ENCODE measurements around the gene SCN1A.
"Not testable (repeated sequence)": the region's sequence is repeated elsewhere in the genome, so short reads cannot be mapped to it uniquely, and the experiment has no call there.

The SCN1A gene

DNA sequence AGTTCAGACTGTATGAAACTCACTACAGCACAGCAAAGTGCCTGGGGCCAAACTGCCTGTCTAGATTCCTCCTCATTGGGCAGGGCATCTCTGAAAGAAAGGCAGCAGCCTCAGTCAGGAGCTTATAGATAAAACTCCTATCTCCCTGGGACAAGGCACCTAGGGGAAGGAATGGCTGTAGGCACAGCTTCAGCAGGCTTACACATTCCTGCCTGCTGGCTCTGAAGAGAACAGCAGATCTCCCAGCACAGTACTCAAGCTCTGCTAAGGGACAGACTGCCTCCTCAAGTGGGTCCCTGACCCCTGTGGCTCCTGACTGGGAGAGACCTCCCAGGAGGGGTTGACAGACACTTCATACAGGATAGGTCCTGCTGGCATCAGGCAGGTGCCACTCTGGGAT, 155.7 kb downstream of the SCN1A start:
- DNase-seq (ENCODE audit: low read depth in 2 of 2) = not testable (repeated sequence)

DNA sequence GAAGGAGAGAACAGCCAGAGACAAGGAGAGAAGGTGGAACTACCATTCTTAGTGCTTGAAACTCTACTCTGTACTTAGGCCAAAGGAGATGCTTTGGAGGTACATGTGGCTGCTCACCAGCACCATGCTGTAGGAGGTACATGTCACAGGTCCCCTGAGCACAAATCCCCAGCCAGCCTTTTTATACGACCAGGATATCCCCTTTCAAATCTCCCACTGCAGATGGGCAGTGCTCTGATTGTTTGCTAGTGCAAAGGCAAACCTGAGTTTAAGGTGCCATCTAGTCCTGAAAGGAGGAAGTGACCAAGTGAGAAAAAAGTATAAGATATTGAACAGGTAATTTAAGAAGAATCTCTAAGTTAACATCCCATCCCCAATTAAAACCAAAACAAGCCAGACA, 157.2 kb downstream of the SCN1A start:
- no peak for DNase-seq (ENCODE audit: low read depth in 2 of 2)

DNA sequence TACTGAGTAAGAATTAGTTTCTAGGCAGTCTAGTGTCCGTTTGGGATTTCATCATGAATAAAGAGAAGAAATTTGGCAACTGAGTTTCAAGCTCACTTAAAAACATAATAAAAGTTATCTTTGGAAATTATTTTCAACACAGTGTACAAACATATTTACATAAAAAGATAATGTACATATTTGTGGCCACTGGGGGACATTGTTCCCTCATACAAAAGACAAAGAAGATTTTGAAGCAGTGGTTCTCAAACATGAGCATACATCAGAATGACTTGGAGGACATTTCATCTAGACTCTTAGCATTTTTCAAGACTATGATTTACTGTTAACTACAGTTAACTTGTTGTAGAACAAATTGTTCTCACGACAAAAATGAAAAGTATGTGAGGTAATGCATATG, 158.6 kb downstream of the SCN1A start:
- DNase-seq (ENCODE audit: low read depth in 2 of 2) = no peak

DNA sequence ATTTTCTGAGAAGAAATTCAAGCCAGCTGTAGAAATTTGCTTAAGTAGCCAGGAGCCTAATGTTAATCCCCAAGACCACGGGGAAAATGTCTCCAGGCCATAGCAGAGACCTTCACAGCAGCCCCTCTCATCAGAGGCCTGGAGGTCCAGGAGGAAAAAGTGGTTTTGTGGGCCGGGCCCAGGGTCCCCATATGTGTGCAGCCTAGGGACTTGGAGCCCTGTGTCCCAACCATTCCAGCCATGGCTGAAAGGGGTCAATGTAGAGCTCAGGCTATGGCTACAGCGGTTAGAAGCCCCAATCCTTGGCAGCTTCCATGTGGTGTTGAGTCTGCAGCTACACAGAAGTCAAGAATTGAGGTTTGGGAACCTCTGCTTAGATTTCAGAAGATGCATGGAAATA, 160.1 kb downstream of the SCN1A start:
- no peak for DNase-seq (ENCODE audit: low read depth in 2 of 2)

DNA sequence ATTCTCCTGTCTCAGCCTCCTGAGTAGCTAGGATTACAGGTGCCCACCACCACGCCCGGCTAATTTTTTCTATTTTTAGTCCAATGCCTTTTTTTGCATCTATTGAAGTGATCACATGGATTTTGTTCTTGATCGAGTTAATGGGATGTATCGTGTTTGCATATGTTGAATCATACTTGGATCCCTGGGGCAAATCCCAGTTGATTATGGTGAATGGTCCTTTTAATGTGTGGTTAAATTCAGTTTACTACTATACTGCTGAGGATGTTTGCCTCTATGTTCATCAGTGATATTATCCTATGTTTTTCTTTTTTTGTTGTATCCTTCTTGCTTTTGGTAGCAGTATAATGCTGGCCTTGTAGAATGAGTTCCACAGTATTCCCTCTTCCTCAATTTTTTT, 166.0 kb downstream of the SCN1A start:
- no peak for DNase-seq (ENCODE audit: low read depth in 2 of 2)

DNA sequence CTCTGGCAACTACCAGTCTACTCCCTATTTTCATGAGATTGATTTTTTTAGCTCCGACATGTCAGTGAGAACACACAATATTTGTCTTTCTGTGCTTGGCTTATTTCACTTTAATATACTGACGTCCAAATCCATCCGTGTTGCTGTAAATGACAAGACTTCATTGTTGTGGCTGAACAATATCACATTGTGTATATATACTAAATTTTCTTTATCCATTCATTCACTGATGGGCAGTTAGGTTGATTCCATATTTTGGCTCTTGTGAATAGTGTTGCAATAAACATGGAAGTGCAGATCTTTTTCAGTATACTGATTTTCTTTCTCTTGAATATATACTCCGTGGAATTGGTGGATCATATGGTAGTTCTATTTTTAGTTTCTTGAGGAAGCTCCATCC, 168.4 kb downstream of the SCN1A start:
- no peak for DNase-seq (ENCODE audit: low read depth in 2 of 2)

DNA sequence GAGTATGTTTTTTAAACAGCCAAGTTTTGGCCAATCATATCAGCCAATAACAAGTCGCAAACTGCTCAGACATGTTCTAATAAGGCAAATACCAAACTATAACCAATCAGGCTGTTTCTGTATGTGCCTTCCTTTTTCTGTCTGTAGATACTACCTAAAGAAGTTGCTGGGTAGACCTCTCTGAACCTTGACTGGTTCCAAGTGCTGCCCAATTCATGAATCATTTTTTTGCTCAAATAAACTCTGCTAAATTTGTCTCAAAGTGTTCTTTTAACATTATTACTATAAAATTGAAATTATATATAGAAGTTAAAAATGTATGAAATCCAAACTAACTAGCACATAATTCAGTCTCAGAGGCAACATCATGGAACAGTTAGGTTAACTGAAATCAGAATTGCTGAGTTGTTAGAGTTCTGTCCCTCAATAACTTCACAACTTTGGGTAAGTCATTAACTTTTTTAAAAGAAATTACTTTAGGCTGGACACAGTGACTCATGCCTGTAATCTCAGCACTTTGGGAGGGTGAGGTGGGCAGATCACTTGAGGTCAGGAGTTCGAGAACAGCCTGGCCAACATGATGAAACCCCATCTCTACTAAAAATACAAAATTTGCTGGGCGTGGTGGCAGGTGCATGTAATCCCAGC, 169.4 kb downstream of the SCN1A start:
- no peak for DNase-seq (ENCODE audit: low read depth in 2 of 2)

DNA sequence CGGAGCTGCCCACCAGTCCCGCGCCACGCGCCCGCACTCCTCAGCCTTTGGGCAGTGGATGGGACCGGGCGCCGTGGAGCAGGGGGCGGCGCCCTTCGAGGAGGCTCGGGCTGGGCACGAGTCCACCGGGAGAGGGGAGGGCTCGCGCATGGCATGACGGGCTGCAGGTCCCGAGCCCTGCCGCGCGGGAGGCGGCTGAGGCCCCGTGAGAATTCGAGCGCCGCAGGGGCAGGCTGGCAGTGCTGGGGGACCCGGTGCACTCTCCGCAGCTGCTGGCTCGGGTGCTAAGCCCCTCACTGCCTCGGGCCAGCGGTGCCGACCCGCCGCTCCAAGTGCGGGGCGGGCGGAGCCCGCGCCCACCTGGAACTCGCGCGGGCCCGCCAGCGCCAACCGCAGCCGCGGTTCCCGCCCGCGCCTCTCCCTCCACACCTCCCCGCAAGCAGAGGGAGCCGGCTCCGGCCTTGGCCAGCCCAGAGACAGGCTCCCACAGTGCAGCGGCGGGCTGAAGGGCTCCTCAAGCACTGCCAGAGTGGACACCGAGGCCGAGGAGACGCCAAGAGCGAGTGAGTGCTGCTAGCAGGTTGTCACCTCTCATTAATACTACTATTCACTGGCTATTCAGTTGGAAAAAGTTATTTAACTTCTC, 170.7 kb downstream of the SCN1A start:
- DNase-seq (ENCODE audit: low read depth in 2 of 2) = no peak

DNA sequence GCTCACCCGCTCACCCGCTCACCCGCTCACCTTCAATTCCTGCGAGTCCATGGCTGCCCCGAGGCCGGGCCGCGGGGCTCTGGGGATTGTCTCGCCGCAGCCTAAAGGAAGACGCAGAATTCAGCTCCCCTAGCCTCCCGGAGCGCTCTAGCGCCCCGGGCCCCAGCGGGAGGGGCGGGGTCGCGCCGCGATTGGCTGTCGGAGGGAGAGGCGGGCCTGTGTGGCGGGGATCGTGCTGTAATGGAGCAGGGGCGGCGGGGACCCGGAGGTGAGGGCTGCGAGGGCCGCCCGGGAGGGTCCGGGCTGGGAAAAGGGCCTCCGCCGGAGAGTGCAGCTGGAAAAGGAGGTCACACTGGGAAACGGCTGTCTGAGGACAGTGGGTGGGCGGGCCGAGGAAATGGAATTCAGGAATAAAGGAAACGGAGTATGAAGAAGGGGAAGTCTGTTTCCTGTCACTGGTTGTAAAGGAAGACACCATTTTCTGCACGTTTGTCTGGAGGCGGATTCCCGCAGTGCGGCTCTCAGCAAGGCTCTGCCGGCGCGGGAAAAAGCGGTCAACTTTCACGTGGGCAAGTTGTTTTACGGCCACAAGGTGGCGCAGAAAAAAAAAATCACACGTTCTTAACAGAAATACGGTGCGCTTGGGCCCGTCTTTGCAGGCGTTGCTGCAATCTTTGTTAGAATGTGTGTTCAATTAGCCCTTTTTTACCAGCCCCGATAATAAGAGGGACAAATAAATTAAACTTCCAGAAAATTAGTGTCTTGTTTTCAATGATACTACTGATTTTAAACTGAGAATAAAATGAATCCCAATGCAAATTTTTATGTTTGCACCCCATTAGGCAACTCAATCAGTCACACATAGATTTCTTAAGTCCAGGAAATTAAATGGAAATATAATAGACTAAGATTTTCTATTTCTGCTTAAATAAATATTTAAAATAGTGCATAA, 173.9 kb downstream of the SCN1A start, which contains the start of gene TTC21B:
Gene TTC21B, minus strand, starts transcription at position 122 of the 952 bp plus-strand sequence. Its CDS starts 71 bp downstream, at position 51.
- DNase-seq (ENCODE audit: low read depth in 2 of 2) = peak; percentile 85 to 91

DNA sequence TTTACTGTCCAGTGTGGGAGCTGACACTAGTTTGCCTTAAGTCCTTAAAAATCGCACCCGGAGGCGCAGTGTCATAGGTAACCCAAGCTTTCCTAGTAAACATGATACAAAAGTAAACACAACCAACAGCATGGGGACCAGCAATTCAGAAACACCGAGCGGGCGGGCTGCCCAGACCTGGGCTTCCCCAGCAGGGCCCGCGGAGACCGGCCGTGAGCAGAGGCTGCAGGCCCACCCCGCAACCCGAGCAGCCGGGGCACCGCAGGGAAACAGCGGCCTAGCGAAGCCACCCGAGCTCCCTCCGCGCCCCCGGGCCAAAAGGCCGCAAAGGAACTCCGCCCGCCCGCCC, 174.5 kb downstream of the SCN1A start:
- DNase-seq (ENCODE audit: low read depth in 2 of 2) = no peak

DNA sequence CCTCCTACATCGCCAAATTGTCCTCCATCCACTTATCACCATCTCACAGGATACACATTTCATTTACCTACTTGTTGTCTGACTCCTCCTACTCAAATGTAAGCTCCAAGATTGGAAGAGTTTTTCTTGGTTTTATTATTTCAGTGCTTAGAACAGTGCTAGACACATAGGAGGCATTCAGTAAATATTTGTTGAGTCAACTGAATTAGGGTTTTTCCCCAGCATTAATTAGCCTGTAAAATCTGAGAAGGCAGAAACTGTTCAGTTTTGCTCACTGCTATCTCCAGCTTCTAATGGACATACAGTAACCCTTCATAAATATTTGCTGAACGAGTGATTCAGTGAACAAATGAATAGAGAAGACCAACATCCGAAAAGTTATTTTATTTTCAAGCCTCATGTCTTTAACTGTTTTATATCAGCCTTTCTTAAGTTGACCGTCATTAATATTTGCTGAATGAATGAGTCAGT, 175.0 kb downstream of the SCN1A start:
- DNase-seq (ENCODE audit: low read depth in 2 of 2) = no peak

DNA sequence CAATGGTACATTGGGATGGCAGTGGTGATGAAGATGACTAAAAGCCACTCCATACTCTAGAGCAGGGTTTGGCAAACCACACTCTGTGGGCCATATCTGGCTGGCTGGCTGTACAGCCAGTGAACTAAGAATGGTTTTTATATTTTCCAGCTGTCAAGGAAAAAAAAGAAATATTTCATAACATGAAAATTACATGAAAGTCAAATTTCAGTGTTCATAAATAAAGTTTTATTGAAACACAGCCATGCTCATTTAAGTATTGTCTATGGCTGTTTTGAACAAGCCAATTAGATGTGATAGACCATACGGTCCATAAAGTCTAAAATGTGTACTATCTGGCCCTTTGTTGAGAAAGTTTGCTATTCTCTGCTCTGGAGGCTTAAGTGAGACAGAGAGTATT, 175.7 kb downstream of the SCN1A start:
- DNase-seq (ENCODE audit: low read depth in 2 of 2) = no peak

DNA sequence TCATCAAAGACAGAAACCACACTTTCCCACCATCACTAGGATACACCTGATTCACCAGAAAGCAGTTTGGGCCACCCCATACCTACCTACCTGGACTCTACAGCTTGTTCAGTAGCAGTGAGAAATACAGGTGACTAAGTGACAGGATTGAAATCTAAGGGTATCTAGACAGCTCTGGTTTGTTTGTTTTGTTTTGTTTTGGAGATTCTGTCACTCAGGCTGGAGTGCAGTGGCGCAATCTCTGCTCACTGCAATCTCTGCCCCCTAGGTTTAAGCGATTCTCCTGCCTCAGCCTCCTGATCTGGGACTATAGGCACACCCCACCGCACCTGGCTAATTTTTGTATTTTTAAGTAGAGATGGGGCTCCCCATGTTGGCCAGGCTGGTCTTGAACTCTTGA, 177.4 kb downstream of the SCN1A start:
- DNase-seq (ENCODE audit: low read depth in 2 of 2) = no peak

DNA sequence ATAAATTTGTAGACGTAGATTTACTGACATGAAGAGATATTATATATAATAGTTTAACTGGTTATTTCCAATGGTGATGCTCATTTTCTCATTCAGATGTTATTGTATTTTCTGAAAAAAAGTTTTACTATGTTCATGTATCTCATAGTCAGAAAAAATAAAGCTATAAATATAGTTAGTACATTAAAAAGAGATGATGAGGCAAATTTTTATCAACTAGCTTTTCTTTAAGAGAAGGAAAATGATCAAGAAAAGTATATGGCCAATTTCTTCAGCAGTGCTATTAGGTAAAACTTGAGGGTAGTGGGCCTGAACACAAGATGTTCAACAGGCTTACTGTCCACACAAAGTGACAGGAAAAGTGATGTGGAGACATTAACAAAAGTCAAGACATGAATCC, 186.0 kb downstream of the SCN1A start:
- no peak for DNase-seq (ENCODE audit: low read depth in 2 of 2)

DNA sequence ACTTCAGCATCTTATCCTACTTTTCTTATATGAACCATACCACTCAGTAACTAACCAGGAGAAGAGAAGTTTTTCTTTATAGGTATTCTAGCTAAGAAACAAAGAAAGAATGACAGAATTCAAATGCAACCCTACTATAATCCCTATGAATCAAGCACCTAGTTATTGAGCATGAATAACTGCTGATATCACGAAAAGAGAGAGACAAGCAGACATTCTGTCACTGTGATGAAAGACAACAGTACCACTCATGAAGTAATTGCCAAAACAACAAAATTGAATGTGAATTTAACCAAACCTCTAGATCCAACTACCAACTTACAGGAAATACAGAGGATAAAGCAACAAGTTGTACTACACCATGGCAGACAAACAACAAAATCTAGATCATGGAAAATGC, 189.6 kb downstream of the SCN1A start:
- no peak for DNase-seq (ENCODE audit: low read depth in 2 of 2)
